ENCODE measurements around the gene AKR1C8.

The AKR1C8 gene

DNA sequence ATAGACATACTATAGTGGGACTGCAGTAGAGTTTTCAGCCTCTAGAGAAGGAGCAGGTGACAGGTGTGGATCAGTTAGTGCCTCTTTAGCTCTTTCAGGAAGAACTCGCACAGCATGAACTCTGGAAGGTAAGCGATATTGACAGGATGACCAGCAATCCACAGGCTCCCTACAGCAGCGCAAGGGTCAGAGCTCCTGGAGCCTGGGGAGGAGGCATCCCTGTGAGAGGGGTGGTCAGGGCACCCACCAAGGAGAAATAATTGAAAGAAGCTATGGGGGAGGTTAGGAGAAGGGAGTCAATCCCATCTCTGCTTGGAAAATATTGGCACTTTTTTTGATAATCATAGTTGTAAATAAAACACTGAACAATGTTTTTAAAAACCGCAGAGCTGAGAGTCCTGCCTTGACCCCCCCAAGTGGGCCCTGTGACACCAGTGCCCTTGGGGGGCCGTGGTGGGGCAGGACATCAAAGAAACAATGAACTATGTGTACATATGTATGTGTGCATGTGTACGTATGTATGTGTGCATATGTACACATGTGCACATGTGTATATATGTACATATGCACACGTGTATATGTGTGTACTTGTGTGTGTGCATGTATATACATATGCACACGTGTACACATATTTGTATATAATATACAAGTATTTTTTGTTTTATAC, 77.0 kb downstream of the AKR1C8 start:
- DNase-seq (ENCODE audit: low spot score): no peak

DNA sequence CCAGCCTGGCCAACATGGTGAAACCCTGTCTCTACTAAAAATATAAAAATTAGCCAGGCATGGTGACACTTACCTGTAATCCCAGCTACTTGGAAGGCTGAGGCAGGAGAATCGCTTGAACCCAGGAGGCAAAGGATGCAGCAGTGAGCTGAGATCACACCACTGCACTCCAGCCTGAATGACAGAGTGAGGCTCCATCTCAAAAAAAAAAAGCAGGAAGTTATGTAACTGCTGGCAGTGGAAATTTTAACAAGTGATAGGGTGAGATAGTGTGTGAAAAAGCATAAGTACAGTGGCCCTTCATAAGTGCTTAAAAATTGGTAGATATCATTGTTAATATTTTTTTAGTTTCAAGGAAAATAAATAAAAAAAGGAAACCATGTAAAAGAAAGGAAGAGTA, 78.4 kb downstream of the AKR1C8 start:
- DNase-seq (ENCODE audit: low spot score): no peak

GRCh38 chr10:5105626-5106025, 79.3 kb downstream of the AKR1C8 start:
- no peak for DNase-seq (ENCODE audit: low spot score)

Data from NAMALWA (cell line).